ENCODE measurements around the gene CACNG8.

DNA sequence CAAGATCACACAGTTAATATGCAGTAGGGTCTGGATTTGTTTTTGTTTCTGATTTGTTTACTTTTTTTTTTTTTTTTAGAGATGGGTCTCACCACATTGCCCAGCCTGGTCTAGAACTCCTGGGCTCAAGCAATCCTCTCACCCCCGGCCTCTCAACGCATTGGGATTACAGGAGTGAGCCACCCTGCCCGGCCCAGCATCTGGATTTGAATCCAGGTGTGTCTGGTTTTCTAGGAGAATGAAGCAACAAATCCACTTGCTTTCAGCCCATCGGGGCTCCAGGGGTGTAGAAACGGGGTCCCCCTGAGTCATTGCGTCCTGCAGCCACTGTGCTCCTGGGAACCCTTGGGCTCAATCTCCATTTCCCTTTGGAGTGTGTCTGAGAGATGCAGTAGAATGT is 6.6 kb downstream of the CACNG8 start:
- TF ChIP-seq, protein P1, sequence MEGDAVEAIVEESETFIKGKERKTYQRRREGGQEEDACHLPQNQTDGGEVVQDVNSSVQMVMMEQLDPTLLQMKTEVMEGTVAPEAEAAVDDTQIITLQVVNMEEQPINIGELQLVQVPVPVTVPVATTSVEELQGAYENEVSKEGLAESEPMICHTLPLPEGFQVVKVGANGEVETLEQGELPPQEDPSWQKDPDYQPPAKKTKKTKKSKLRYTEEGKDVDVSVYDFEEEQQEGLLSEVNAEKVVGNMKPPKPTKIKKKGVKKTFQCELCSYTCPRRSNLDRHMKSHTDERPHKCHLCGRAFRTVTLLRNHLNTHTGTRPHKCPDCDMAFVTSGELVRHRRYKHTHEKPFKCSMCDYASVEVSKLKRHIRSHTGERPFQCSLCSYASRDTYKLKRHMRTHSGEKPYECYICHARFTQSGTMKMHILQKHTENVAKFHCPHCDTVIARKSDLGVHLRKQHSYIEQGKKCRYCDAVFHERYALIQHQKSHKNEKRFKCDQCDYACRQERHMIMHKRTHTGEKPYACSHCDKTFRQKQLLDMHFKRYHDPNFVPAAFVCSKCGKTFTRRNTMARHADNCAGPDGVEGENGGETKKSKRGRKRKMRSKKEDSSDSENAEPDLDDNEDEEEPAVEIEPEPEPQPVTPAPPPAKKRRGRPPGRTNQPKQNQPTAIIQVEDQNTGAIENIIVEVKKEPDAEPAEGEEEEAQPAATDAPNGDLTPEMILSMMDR (conservative IDR thresholded peaks at IDR 0.05; ENCODE audit: low read length): no peak
- TF ChIP-seq EZH2phosphoT487 (IDR thresholded peaks at IDR 0.05; ENCODE audit: borderline replicate concordance): no peak

All from Loucy (cell line).